ENCODE data around the gene CDH23. TPM values are rescaled to one million over a fixed set of nuclear protein-coding genes. Genes with fewer than 3 reads are reported as not detected.

Gene CDH23
- total RNA-seq, 4 donors from 2014 or later: 0.57 to 5.9 (median 1.0) TPM

DNA sequence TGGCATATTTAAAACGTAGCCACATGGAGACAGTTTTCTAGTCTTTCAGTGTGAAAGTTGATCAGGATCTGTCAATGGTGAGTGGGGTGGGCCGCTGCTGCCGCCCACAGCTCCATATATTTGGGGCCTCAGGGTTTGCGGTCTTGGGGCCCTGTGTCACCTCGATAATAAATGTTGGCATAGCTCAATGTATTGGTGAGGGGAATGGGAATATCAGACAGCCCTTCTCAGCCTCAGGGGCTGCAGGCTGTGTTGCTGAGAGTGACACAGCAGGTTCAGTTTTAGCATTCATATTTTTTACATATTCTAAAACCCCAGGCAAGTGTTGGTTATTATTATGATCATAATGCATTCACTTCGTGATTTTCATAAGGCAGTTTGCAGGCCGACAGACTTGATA, 5.3 kb downstream of the CDH23 start:
- Histone ChIP-seq H3K4me3 (no peak overlapping the region), H3K36me3 (no peaks in the 10 kb centered on the region), H3K27me3 (peaks cover 0 to 50% (median 6%) of the 10 kb centered on the region in 4 donors), H3K4me1 (peaks cover 11 to 20% (median 13%) of the 10 kb centered on the region in 3 donors), H3K9me3 (no peaks in the 10 kb centered on the region), H3K27ac (no peak overlapping the region)
- no peak for DNase-seq
- intact Hi-C loops (cut with DNase I): no loop called here
- 86 to 87% methylated on average over 7 of the region's 7 CpGs for WGBS, 2 donors
- TF ChIP-seq POLR2A (IDR thresholded peaks at IDR 0.05): no peak
- TF ChIP-seq, protein P1, sequence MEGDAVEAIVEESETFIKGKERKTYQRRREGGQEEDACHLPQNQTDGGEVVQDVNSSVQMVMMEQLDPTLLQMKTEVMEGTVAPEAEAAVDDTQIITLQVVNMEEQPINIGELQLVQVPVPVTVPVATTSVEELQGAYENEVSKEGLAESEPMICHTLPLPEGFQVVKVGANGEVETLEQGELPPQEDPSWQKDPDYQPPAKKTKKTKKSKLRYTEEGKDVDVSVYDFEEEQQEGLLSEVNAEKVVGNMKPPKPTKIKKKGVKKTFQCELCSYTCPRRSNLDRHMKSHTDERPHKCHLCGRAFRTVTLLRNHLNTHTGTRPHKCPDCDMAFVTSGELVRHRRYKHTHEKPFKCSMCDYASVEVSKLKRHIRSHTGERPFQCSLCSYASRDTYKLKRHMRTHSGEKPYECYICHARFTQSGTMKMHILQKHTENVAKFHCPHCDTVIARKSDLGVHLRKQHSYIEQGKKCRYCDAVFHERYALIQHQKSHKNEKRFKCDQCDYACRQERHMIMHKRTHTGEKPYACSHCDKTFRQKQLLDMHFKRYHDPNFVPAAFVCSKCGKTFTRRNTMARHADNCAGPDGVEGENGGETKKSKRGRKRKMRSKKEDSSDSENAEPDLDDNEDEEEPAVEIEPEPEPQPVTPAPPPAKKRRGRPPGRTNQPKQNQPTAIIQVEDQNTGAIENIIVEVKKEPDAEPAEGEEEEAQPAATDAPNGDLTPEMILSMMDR (IDR thresholded peaks at IDR 0.05): no peak

DNA sequence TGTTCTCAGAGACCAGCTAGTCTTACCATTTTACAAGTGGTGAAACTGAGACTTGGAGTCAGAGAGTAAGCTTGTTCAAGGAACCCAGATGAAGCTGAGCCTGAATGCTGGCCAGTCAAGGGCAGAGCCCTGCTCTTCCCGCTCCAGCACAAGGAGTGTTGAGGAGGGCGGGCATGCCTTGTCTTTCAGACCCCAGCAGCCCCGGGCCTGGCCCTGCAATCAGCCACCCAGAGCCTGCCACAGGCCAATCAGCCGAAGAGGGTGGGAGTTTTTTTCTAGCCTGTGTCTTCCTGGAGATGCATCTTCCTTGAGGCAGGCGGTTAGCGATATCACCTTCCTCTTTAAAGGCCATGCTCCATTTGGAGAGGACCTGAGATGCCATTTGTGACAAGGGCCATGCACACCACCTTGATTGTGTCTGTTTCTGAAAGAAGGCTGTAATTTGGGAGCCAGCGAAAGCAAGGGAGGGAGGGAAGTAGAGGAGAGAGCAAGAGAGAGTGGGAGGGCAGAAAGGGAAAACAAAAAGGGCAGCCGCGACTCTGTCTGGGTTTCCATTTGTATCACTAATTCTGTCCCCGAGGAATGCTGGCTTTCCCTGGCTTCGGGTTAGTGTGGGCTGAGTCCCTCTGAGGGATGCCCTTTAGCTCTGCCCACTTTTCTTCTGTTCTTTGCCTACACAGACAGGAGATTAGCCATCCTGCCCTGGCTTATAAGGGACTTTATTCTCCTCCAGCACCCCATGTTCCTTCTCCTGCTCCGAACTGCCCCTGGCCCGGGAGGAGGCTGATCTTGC, 8.0 kb downstream of the CDH23 start:
- no peak for DNase-seq
- Histone ChIP-seq H3K4me3 (no peak overlapping the region), H3K4me1 (no peaks in the 10 kb centered on the region), H3K9me3 (no peaks in the 10 kb centered on the region), H3K36me3 (no peaks in the 10 kb centered on the region), H3K27ac (no peak overlapping the region), H3K27me3 (peaks cover 0 to 23% (median 0%) of the 10 kb centered on the region in 4 donors)
- intact Hi-C loops (cut with DNase I): no loop called here
- TF ChIP-seq POLR2A (IDR thresholded peaks at IDR 0.05): no peak
- TF ChIP-seq, protein P1 (IDR thresholded peaks at IDR 0.05): no peak
- 63 to 67% methylated on average over 8 to 9 of the region's 13 CpGs for WGBS, 2 donors

DNA sequence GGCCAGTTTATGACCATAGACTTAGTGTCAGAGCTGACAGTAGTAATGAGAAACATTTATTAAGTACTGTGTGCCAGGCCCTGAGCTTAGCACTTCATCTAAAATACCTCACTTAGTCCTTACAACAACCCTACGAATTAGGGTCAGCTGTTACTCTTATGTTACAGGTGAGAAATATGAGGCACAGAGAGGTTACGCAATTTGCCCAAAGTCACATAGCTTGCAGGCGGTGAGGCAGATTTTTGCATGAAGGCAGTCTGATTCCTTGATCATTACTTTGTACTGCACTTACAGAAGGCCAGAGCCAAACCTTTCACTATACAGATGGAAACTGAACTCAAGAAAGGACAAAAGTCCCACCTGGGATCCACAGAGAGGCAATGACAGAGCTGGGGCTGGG, 10.2 kb downstream of the CDH23 start:
- TF ChIP-seq, protein P1 (IDR thresholded peaks at IDR 0.05): no peak
- TF ChIP-seq POLR2A (IDR thresholded peaks at IDR 0.05): no peak
- Histone ChIP-seq H3K9me3 (peaks cover 0 to 12% (median 5%) of the 10 kb centered on the region in 3 donors), H3K4me3 (no peak overlapping the region), H3K27ac (no peak overlapping the region), H3K27me3 (peaks cover 0 to 2% (median 0%) of the 10 kb centered on the region in 4 donors), H3K36me3 (no peaks in the 10 kb centered on the region), H3K4me1 (no peaks in the 10 kb centered on the region)
- intact Hi-C loops (cut with DNase I): no loop called here
- WGBS, 2 donors: 87 to 90% methylated on average over 3 of the region's 3 CpGs
- DNase-seq: no peak

DNA sequence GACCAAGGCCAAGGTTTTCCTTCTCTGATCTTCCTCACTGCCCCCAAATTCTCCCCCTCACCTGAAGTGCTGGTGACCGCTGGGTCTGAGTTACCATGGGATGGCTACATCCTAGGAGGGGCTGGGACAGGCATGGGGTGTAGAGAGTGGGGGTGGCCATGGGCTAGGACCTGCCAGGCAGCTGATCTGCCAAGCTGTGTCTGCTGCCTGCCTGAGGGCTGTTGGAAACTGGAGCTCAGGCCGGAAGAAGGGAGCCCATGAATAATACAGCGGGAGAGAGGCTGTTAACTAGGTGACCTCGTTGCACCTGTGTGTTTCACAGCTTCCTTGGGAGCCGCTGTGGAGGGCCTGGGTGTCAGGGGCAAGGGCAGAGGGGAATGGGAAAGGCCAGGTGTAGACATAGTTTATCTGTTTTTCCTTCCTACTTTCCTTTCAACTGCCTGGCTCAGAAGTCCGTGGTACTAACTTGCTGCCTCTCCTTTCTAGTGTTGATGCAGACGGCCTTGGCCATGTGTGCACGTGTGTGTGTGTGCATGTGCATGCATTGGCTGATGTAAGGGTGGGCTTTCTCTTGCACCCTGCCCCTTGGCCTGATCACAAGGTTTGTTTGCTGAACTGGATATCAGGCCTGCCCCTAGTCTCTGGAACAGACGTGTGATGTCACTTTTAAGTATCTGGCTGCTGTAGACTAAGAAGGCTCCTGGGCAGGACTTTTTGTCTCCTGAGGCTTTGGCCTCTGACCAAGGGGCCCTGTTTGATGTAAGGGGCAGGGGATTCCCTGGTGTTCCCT, 11.9 kb downstream of the CDH23 start:
- Histone ChIP-seq H3K4me3 (no peak overlapping the region), H3K27ac (no peak overlapping the region), H3K4me1 (no peaks in the 10 kb centered on the region), H3K9me3 (peaks cover 0 to 12% (median 6%) of the 10 kb centered on the region in 3 donors), H3K27me3 (no peaks in the 10 kb centered on the region), H3K36me3 (no peaks in the 10 kb centered on the region)
- 79 to 82% methylated on average over 8 of the region's 9 CpGs for WGBS, 2 donors
- intact Hi-C loops (cut with DNase I): no loop called here
- TF ChIP-seq, protein P1 (IDR thresholded peaks at IDR 0.05): no peak
- TF ChIP-seq POLR2A (IDR thresholded peaks at IDR 0.05): no peak
- DNase-seq: no peak
